Epithelial cell of proximal tubule (primary cell): ENCODE data around the gene IL9. TPM values are rescaled to one million over a fixed set of nuclear protein-coding genes. Genes with fewer than 3 reads are reported as not detected.

Experiments
- DNase-seq: peaks from one replicate; pipeline ENCODE4 v3.0.0-alpha.2; 2011; ENCODE audit warnings: low read depth
- H3K4me3 ChIP-seq: 2 replicates; pipeline ENCODE4 v1.5.1; 2011; ENCODE audit warnings: low read depth, mild to moderate bottlenecking, low read length
- CTCF ChIP-seq: conservative IDR thresholded peaks from 2 replicates; pipeline ENCODE4 v1.5.1; 2012; ENCODE audit warnings: low read depth, mild to moderate bottlenecking, low read length
- total RNA-seq: library from RNA; depleted of rRNA; stranded (reverse); fragments of >200 nt; gene quantifications from 2 replicates; pipeline ENCODE4 v1.2.3, GENCODE V29; 2015

The IL9 gene
- total RNA-seq, 1 donor from 2014 or later = not detected

- DNase-seq = no peak
- TF ChIP-seq CTCF = no peak
These were observed 14.8 kb downstream of the IL9 start for GRCh38 chr5:135880801-135881200.

GRCh38 chr5:135880278-135880677, 15.4 kb downstream of the IL9 start:
- peak; percentile 47 for TF ChIP-seq CTCF
- H3K4me3 ChIP-seq = no peak overlapping the region
- DNase-seq = no peak

More at GRCh38 chr5:135880801-135881200, 14.8 kb downstream of the IL9 start:
- H3K4me3 ChIP-seq = no peak overlapping the region

GRCh38 chr5:135879591-135879990, 16.1 kb downstream of the IL9 start:
- DNase-seq = no peak
- no peak overlapping the region for H3K4me3 ChIP-seq
- no peak for TF ChIP-seq CTCF

- H3K4me3 ChIP-seq = no peak overlapping the region
- TF ChIP-seq CTCF = no peak
- peak; percentile 59 for DNase-seq
These were observed 17.5 kb downstream of the IL9 start for GRCh38 chr5:135878156-135878620.

- H3K4me3 ChIP-seq = no peak overlapping the region
- no peak for DNase-seq
- TF ChIP-seq CTCF = no peak
These were observed 18.0 kb downstream of the IL9 start for GRCh38 chr5:135877570-135878155.

- no peak for DNase-seq
- H3K4me3 ChIP-seq = no peak overlapping the region
- no peak for TF ChIP-seq CTCF
These were observed 19.5 kb downstream of the IL9 start for GRCh38 chr5:135876146-135876545.

GRCh38 chr5:135875567-135875966, 20.1 kb downstream of the IL9 start:
- H3K4me3 ChIP-seq = no peak overlapping the region
- DNase-seq = no peak
- no peak for TF ChIP-seq CTCF
